NCI-H526 treated with DMSO at 0.1 percent for 48 hours (cell line): Measurements from ENCODE around the gene PCF11.
"Not testable (repeated sequence)": the region's sequence is repeated elsewhere in the genome, so short reads cannot be mapped to it uniquely, and the experiment has no call there.

ENCODE experiments used
- DNase-seq: peaks from one replicate; lab custom pipeline; 2025; lab: John Stamatoyannopoulos, UW

Gene PCF11

GRCh38 chr11:83156996-83157593, at the start of gene PCF11:
PCF11 (plus strand) TSS chr11:83157131; CDS start chr11:83157440, 309 bp downstream.
- DNase-seq, result no peak

- DNase-seq, result no peak
These were observed 44.0 kb upstream of the PCF11 start for GRCh38 chr11:83112886-83113285.

GRCh38 chr11:83115026-83115425, 41.9 kb upstream of the PCF11 start:
- no peak for DNase-seq

GRCh38 chr11:83115551-83115950, 41.4 kb upstream of the PCF11 start:
- DNase-seq, result no peak

- DNase-seq, result no peak
These were observed 40.8 kb upstream of the PCF11 start for GRCh38 chr11:83116015-83116641.

- DNase-seq, result no peak
These were observed 38.1 kb upstream of the PCF11 start for GRCh38 chr11:83118814-83119213.

- DNase-seq, result no peak
These were observed 37.7 kb upstream of the PCF11 start for GRCh38 chr11:83119216-83119615.

- no peak for DNase-seq
These were observed 36.6 kb upstream of the PCF11 start for GRCh38 chr11:83120327-83120726.

- no peak for DNase-seq
These were observed 34.9 kb upstream of the PCF11 start for GRCh38 chr11:83122050-83122449.

GRCh38 chr11:83122766-83123165, 34.2 kb upstream of the PCF11 start:
- DNase-seq, result no peak

- no peak for DNase-seq
These were observed 32.1 kb upstream of the PCF11 start for GRCh38 chr11:83124636-83125424.

- DNase-seq, result no peak
These were observed 31.4 kb upstream of the PCF11 start for GRCh38 chr11:83125577-83125976.

GRCh38 chr11:83127310-83127637, 29.7 kb upstream of the PCF11 start:
- DNase-seq, result no peak

GRCh38 chr11:83132191-83132590, 24.7 kb upstream of the PCF11 start:
- DNase-seq, result no peak

- not testable (repeated sequence) for DNase-seq
These were observed 23.7 kb upstream of the PCF11 start for GRCh38 chr11:83133266-83133665.

GRCh38 chr11:83139310-83139709, 17.6 kb upstream of the PCF11 start:
- DNase-seq, result no peak

- no peak for DNase-seq
These were observed 16.1 kb upstream of the PCF11 start for GRCh38 chr11:83140691-83141455.

- no peak for DNase-seq
These were observed 9.0 kb upstream of the PCF11 start for GRCh38 chr11:83147895-83148294.

GRCh38 chr11:83150450-83150849, 6.5 kb upstream of the PCF11 start:
- no peak for DNase-seq

GRCh38 chr11:83151274-83151977, 5.5 kb upstream of the PCF11 start:
- no peak for DNase-seq

GRCh38 chr11:83152264-83152663, 4.7 kb upstream of the PCF11 start:
- no peak for DNase-seq

- DNase-seq, result no peak
These were observed 3.2 kb upstream of the PCF11 start for GRCh38 chr11:83153764-83154163.
